Stimulated activated naive CD4-positive, alpha-beta T cell (primary cell): ENCODE measurements around the gene ZNF205.

ENCODE experiments used
- DNase-seq, 6 experiments: peaks; one replicate each; lab custom pipeline; 2025; lab: John Stamatoyannopoulos, UW

The ZNF205 gene

DNA sequence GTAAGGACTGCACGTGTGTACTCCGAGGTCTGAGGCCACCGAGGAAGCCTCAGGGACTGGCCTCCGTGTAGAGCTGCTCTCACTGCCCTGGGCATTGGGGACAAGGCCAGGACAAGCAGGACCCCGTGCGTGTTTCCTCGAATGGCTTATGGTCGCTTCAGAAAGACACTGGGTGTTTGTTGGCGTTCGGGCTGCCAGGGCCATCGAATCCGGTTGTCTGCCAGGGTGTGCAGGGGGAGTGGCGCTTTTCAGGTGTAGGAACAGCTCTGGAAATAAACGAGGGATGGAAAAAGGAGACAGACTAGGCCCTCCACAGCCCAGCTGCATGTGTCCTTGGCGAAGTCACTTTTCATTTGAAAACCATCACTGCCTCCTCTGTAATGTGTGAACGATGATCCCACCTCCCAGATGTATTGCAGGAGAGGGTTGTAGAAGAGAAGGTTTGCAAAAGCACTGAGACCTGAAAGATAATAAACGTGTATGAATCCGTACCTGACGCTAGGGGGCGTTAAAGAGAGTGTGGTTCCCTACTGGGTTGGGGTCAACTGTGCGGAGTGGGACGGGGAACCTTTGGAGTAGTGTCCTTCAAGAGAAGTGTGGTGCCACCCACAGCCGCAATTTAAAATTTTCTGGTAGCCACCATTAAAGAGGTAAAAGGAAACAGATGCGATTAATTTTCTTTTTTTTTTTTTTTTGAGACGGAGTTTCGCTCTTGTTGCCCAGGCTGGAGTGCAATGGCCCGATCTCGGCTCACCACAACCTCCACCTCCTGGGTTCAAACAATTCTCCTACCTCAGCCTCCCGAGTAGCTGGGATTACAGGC, 11.2 kb upstream of the ZNF205 start:
- DNase-seq, result peak in 4 of 6 experiments; percentile 4 to 67 (median 42)

GRCh38 chr16:3101841-3102470, 10.4 kb upstream of the ZNF205 start:
- DNase-seq, result peak in 2 of 6 experiments; percentile 18 to 34

DNA sequence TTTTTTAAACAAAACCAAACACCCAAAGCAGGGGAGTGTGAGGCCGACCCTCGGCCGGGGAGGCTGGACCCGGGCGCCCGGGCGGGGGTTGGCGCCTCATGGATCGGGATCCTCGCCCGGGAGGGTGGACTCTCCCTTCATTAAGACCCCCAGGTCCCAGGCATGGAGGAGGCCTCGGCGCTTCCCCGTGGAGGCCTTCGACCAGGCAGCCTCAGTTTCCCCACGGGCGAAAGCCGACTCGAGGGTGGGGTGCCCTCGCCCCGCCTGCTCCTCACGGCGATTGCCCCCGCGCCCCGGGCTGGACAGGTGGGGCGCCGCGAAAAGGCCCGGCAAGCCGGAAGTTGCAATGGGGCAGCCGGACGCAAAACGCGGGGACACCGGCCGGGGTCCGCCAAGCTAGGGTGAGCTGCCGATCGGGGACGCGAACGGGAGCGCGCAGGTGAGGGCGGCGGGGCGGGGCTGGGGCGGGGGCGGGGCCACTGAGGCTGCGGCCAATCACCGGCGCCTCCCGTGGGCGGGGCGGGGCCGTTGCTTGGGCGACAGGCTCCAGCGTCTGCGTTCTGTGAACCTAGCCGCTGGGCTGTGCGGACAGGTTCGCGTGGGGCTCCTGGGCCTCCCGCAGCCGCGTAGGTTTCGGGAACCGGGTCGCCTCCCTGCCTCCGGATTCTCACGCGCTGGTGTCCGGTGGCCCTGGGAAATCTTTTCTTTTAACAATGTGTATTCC, 6.0 kb upstream of the ZNF205 start:
- DNase-seq, result peak; percentile 83 to 94 (median 90)

- no peak for DNase-seq
Measured at GRCh38 chr16:3112881-3113574, 642 bp downstream of the ZNF205 start.

DNA sequence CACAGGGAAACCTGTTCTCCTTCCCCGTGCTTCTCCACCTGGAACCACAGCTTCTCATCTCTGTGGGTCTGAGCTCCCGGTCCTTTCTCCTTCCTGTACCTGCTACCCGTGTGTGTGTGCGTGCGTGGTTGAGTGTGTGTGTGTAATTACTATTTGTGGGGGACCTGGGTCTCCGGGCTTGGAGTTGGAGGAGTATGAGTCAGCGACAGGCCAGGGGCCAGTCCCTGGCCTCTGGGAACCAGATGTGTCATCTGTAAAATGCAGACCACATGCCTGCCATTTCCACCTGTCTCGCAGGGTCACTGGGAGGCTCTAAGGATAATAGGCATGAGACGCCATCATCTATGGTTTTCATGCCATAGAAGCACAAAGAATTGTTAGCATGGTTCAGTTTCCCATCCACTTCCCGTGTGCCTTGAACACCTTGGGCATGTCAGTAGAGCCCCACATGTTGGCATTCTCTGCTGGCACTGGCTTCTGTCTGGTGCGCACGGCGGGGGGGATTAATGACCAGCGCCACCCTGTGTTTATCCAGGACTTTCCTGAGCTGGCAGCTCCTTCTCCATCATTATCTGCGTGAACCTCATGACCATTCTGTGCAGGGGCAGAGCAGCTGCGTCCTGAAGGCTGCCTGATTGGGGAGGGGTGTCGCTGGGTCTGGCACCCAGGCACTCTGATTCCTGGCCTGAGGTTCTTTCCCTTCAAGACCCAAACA, 1.5 kb downstream of the ZNF205 start:
- DNase-seq, result no peak

DNA sequence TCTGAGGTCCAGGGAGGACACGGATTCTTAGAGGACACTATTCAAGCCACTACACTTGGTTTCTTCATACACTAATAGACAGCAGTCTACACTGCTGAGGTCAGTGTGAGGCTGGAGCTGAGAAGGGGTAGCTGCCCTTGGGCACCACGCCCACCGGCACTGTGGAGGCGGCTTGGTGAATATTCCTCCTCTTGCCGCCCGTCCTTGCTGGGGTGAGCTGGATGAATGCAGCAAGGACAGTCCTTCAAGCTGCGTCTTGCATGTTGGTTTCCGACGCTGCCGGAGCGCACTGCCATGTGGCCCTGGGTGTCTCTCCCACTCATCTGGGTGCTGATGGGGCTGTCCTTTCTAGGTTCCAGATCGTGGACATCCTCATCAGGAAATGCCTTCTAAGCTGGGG, 2.6 kb downstream of the ZNF205 start:
- no peak for DNase-seq

- no peak for DNase-seq
Measured at GRCh38 chr16:3115561-3115960, 3.2 kb downstream of the ZNF205 start.

DNA sequence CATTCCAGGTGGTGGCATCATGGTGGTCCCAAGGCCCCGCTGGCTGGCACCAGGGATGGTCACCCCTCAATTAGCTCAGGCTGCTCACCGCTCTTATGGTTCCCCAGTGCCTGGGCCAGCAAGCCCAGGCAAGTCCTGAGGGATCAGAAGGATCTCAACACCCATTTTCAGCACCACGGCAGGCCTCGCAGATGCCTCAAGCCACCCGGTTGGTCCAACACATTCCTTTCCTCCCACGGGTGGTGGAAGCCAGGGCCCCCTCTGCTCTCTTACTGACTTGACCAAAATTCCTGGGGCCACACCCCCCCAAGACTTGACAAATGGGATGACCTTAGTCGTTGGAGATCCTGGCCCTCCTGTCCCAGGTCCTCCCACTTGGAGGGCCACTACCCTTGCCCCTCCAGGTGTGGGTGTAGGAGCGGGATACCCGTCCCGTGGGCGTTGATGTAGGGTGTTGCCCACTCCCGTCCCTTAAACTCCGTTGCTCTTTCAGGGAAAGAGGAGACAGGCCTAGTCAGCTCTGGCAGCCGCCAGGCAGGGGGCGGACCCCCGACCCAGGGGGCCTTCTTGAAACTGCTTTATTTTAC, 5.9 kb downstream of the ZNF205 start:
- DNase-seq, result no peak

DNA sequence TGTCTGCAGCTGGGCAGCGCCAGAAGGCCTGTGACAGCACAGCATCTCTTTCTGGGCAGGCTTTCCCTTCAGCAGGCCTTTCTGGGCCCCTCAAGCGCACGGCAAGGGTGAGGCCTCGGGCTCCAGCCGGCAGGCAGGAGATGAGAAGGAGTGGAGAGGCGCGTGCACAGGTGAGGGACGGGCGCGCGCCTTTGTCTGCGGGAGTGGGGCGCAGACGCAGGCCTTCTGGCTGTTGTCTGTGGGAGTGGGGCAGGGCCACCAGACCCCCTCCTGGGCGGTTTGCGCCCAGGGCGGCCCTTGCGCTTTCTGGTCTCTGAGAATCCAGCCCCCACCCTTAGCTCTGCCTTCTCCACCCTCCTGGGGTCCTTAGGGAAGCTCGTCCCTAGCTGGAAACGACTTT, 6.5 kb downstream of the ZNF205 start:
- DNase-seq, result no peak

DNA sequence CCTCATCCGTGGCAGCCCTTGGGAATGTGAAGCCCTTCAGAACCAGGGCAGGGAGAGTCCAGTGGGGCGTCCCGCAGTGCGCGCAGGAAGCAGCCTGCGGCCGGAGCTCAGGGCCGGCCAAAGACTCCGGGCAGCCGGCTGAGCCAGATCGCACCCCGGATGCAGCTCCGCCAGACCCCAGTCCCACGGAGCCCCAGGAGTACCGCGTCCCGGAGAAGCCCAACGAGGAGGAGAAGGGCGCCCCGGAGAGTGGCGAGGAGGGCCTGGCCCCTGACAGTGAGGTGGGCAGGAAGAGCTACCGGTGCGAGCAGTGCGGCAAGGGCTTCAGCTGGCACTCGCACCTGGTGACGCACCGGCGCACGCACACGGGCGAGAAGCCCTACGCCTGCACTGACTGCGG, 6.9 kb downstream of the ZNF205 start:
- DNase-seq, result no peak

DNA sequence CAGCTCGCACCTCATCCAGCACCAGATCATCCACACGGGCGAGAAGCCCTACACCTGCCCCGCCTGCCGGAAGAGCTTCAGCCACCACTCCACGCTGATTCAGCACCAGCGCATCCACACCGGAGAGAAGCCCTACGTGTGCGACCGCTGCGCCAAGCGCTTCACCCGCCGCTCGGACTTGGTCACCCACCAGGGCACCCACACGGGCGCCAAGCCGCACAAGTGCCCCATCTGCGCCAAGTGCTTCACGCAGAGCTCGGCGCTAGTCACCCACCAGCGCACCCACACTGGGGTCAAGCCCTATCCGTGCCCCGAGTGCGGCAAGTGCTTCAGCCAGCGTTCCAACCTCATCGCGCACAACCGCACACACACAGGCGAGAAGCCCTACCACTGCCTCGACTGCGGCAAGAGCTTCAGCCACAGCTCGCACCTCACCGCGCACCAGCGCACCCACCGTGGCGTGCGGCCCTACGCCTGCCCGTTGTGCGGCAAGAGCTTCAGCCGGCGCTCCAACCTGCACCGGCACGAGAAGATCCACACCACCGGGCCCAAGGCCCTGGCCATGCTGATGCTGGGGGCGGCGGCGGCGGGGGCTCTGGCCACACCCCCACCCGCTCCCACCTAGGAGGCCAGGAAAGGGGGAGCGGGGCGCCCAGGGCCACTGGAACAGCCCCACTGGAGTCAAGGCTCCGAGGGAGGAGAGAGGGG, 7.5 kb downstream of the ZNF205 start:
- DNase-seq, result no peak

GRCh38 chr16:3120435-3120834, 8.0 kb downstream of the ZNF205 start:
- DNase-seq, result no peak

GRCh38 chr16:3121851-3122467, 9.6 kb downstream of the ZNF205 start:
- DNase-seq, result no peak

DNA sequence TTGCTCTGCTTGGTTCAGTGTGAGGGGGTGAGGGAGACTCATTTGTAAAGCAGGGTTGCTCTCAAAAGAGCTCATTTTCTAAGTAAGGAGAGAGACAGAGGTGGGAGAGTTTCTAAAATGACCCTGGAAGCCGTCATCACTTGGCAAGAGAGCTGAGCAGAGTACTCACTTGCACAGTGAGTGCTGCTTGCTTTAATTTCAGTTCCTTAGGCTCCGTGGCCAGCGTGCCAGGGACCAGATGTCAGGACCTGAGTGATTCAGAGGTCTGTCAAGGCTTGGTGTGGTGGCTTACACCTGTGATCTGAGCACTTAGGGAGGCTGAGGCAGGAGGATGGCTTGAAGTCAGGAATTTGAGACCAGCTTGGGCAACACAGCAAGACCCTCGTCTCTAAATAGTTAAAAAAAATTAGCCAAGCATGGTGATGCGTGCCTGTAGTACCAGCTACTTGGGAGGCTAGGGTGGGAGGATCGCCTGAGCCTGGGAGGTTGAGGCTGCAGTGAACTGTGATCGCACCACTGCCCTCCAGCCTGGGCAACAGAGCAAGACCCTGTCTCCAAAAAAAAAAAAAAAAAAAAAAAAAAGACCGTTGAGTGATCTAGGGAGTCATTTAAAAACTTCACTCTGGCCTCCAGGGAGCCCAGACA, 10.7 kb downstream of the ZNF205 start:
- DNase-seq, result no peak

GRCh38 chr16:3123986-3124886, 11.8 kb downstream of the ZNF205 start:
- DNase-seq, result peak; percentile 94 to 98 (median 96)

DNA sequence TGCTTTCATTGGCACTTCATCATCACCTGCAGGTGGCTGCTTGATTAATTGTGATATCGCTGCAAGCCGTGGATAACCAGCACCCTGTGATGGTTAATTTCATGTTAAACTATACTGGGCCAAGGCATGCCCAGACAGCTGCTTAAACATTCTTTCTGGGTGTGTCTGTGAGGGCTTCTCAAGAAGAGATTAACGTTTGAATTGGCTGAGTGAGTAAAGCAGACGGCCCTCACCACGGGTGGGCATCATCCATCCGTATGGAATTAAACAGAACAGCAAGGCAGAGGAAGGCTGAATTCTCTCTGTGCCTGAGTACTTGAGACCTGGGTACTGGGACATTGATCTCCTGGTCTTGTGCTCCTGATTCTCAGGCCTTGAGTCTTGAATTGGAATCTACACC, 15.4 kb downstream of the ZNF205 start:
- DNase-seq, result no peak

- DNase-seq, result peak; percentile 59 to 91 (median 80)
Measured at GRCh38 chr16:3129137-3130131, 17.0 kb downstream of the ZNF205 start.
